NB4 (cell line): ENCODE results near the gene LIFR.

ENCODE experiments used
- DNase-seq: peaks from one replicate; pipeline ENCODE4 v3.0.0; 2010; ENCODE audit warnings: low read depth
- H3K4me3 ChIP-seq: one replicate; pipeline ENCODE4 v1.5.1; 2011; ENCODE audit warnings: mild to moderate bottlenecking, low read depth, low read length, moderate library complexity
- CTCF ChIP-seq: IDR thresholded peaks from one replicate; pipeline ENCODE4 v1.5.1; 2012; ENCODE audit warnings: low read depth, low read length
- MAX ChIP-seq: IDR thresholded peaks from 2 replicates; pipeline ENCODE4 v1.6.1; 2011; ENCODE audit warnings: low read depth, low read length
- MYC ChIP-seq: IDR thresholded peaks from 2 replicates; pipeline ENCODE4 v1.6.1; 2011; ENCODE audit warnings: low read depth, low read length
- POLR2A ChIP-seq: IDR thresholded peaks from 2 replicates; pipeline ENCODE4 v1.6.1; 2011; ENCODE audit warnings: mild to moderate bottlenecking; ENCODE audit not compliant: insufficient read length; ENCODE audit errors: extremely low read depth

LIFR gene

GRCh38 chr5:38541174-38541725, 15.2 kb downstream of the LIFR start:
- TF ChIP-seq MAX (no peak), CTCF (no peak)
- no peak for DNase-seq
- H3K4me3 ChIP-seq = no peak overlapping the region

- TF ChIP-seq MYC = no peak
- TF ChIP-seq MAX = no peak
- DNase-seq = no peak
- no peak overlapping the region for H3K4me3 ChIP-seq
Observed at GRCh38 chr5:38540314-38540713, 16.1 kb downstream of the LIFR start.

- DNase-seq = no peak
- no peak overlapping the region for H3K4me3 ChIP-seq
- TF ChIP-seq MYC (no peak), CTCF (no peak), MAX (no peak), POLR2A (no peak)
Observed at GRCh38 chr5:38538161-38538560, 18.3 kb downstream of the LIFR start.

- H3K4me3 ChIP-seq = no peak overlapping the region
- no peak for DNase-seq
- TF ChIP-seq MAX = no peak
- no peak for TF ChIP-seq MYC
- TF ChIP-seq CTCF = no peak
- no peak for TF ChIP-seq POLR2A
Observed at GRCh38 chr5:38537505-38537904, 18.9 kb downstream of the LIFR start.

GRCh38 chr5:38536968-38537367, 19.5 kb downstream of the LIFR start:
- H3K4me3 ChIP-seq = no peak overlapping the region
- no peak for TF ChIP-seq MAX
- TF ChIP-seq POLR2A = no peak
- TF ChIP-seq MYC = no peak
- TF ChIP-seq CTCF = no peak
- DNase-seq = no peak

- no peak for DNase-seq
- H3K4me3 ChIP-seq = no peak overlapping the region
- TF ChIP-seq MYC (no peak), MAX (no peak), POLR2A (no peak), CTCF (no peak)
Observed at GRCh38 chr5:38535845-38536244, 20.6 kb downstream of the LIFR start.
